ENCODE results near the gene CCDC134.
"Not testable (repeated sequence)": the region's sequence is repeated elsewhere in the genome, so short reads cannot be mapped to it uniquely, and the experiment has no call there.

Gene CCDC134

GRCh38 chr22:41844513-41844912 is 44.0 kb downstream of the CCDC134 start:
- DNase-seq (ENCODE audit: low read depth) = no peak

- DNase-seq (ENCODE audit: low read depth) = no peak
These were observed 45.1 kb downstream of the CCDC134 start for GRCh38 chr22:41845380-41846267.

GRCh38 chr22:41846268-41846987 is 45.9 kb downstream of the CCDC134 start:
- DNase-seq (ENCODE audit: low read depth) = no peak

GRCh38 chr22:41847300-41847699 is 46.8 kb downstream of the CCDC134 start:
- no peak for DNase-seq (ENCODE audit: low read depth)

- DNase-seq (ENCODE audit: low read depth) = no peak
These were observed 48.0 kb downstream of the CCDC134 start for GRCh38 chr22:41848468-41848867.

GRCh38 chr22:41856469-41856868 is 56.0 kb downstream of the CCDC134 start:
- no peak for DNase-seq (ENCODE audit: low read depth)

GRCh38 chr22:41857155-41857859 is 56.8 kb downstream of the CCDC134 start:
- peak; percentile 75 for DNase-seq (ENCODE audit: low read depth)

GRCh38 chr22:41857860-41858199 is 57.4 kb downstream of the CCDC134 start:
- no peak for DNase-seq (ENCODE audit: low read depth)

GRCh38 chr22:41862160-41862529 is 61.7 kb downstream of the CCDC134 start:
- no peak for DNase-seq (ENCODE audit: low read depth)

- DNase-seq (ENCODE audit: low read depth) = peak; percentile 39
These were observed 62.2 kb downstream of the CCDC134 start for GRCh38 chr22:41862530-41863266.

GRCh38 chr22:41863472-41863871 is 63.0 kb downstream of the CCDC134 start:
- DNase-seq (ENCODE audit: low read depth) = no peak

- DNase-seq (ENCODE audit: low read depth) = no peak
These were observed 68.1 kb downstream of the CCDC134 start for GRCh38 chr22:41868556-41868955.

- not testable (repeated sequence) for DNase-seq (ENCODE audit: low read depth)
These were observed 69.6 kb downstream of the CCDC134 start for GRCh38 chr22:41870081-41870480.

GRCh38 chr22:41870786-41871185 is 70.3 kb downstream of the CCDC134 start:
- DNase-seq (ENCODE audit: low read depth) = no peak

GRCh38 chr22:41873391-41873790 is 72.9 kb downstream of the CCDC134 start:
- no peak for DNase-seq (ENCODE audit: low read depth)

- no peak for DNase-seq (ENCODE audit: low read depth)
These were observed 73.6 kb downstream of the CCDC134 start for GRCh38 chr22:41874090-41874489.

GRCh38 chr22:41875531-41876270 is 75.2 kb downstream of the CCDC134 start:
- no peak for DNase-seq (ENCODE audit: low read depth)
